Bronchial epithelial cell (primary cell): ENCODE measurements around the gene RBM23. TPM values are rescaled to one million over a fixed set of nuclear protein-coding genes. Genes with fewer than 3 reads are reported as not detected.
A peak's percentile ranks its signal among the peaks of the same experiment; 100 is the strongest.
"Not testable (repeated sequence)": the region's sequence is repeated elsewhere in the genome, so short reads cannot be mapped to it uniquely, and the experiment has no call there.

ENCODE experiments used
- DNase-seq: peaks from one replicate; pipeline ENCODE4 v3.0.0-alpha.2; 2010; ENCODE audit warnings: low read depth
- FAIRE-seq: peaks from 2 replicates; lab custom pipeline; 2011; peaks lifted over from hg19 to GRCh38; lab: Jason Lieb, UNC
- H3K27me3 ChIP-seq: 2 replicates; pipeline ENCODE4 v1.5.1; 2011; ENCODE audit warnings: low read length; ENCODE audit not compliant: control insufficient read depth, insufficient read depth
- H3K36me3 ChIP-seq: 2 replicates; pipeline ENCODE4 v1.5.1; 2011; ENCODE audit warnings: low read length; ENCODE audit not compliant: control insufficient read depth, insufficient read depth
- H3K4me3 ChIP-seq: 2 replicates; pipeline ENCODE4 v1.5.1; 2011; ENCODE audit warnings: mild to moderate bottlenecking, low read depth, low read length, control low read depth
- CTCF ChIP-seq: IDR thresholded peaks from 2 replicates; pipeline ENCODE4 v1.5.1; 2011; ENCODE audit warnings: mild to moderate bottlenecking, moderate library complexity, low read length, control low read depth, inconsistent platforms; ENCODE audit not compliant: insufficient read depth, severe bottlenecking
- total RNA-seq: library from RNA; depleted of rRNA; stranded (reverse); fragments of >200 nt; gene quantifications from 2 replicates; pipeline ENCODE4 v1.2.1, GENCODE V29; 2014

Gene RBM23
- total RNA-seq, 1 donor from 2014 or later: 26.6 TPM

- no peak for FAIRE-seq
- Histone ChIP-seq H3K27me3 (no peaks in the 10 kb centered on the region), H3K4me3 (no peak overlapping the region), H3K36me3 (no peaks in the 10 kb centered on the region)
- DNase-seq: no peak
- TF ChIP-seq CTCF: no peak
These were observed 57.3 kb downstream of the RBM23 start for GRCh38 chr14:22861651-22862050.

- not testable (repeated sequence) for H3K4me3 ChIP-seq, DNase-seq, H3K27me3 ChIP-seq, FAIRE-seq, H3K36me3 ChIP-seq
These were observed 58.6 kb downstream of the RBM23 start for GRCh38 chr14:22860377-22860776.

- Histone ChIP-seq H3K36me3 (no peaks in the 10 kb centered on the region), H3K27me3 (no peaks in the 10 kb centered on the region), H3K4me3 (no peak overlapping the region)
- DNase-seq (no peak), FAIRE-seq (no peak)
- TF ChIP-seq CTCF: no peak
These were observed 62.5 kb downstream of the RBM23 start for GRCh38 chr14:22856428-22856827.

GRCh38 chr14:22854963-22855724, 63.8 kb downstream of the RBM23 start:
- FAIRE-seq (no peak), DNase-seq (peak; percentile 34)
- TF ChIP-seq CTCF: no peak

GRCh38 chr14:22854296-22854695, 64.7 kb downstream of the RBM23 start:
- not testable (repeated sequence) for H3K36me3 ChIP-seq, H3K27me3 ChIP-seq, FAIRE-seq, DNase-seq, H3K4me3 ChIP-seq

More at GRCh38 chr14:22854963-22855724, 63.8 kb downstream of the RBM23 start:
- Histone ChIP-seq H3K27me3 (no peaks in the 10 kb centered on the region), H3K4me3 (no peak overlapping the region), H3K36me3 (no peaks in the 10 kb centered on the region)

- H3K36me3 ChIP-seq: no peaks in the 10 kb centered on the region
- TF ChIP-seq CTCF: peak; percentile 93
- H3K27me3 ChIP-seq: no peaks in the 10 kb centered on the region
- peak overlapping the region; percentile 43 for H3K4me3 ChIP-seq
- DNase-seq: peak; percentile 68
- no peak for FAIRE-seq
These were observed 65.8 kb downstream of the RBM23 start for GRCh38 chr14:22852940-22853767.
